C4-2B (cell line): Measurements from ENCODE around the gene LRRC41.

Experiments
- CTCF ChIP-seq: fragments of 450-650 bp; conservative IDR thresholded peaks from 2 replicates; pipeline ENCODE4 v1.5.1; 2017; ENCODE audit warnings: mild to moderate bottlenecking
- ZFX ChIP-seq: fragments of 450-650 bp; IDR thresholded peaks from 2 replicates; pipeline ENCODE4 v1.6.1; 2017

- no peak for TF ChIP-seq ZFX
- TF ChIP-seq CTCF: no peak
Observed at GRCh38 chr1:46310321-46310720, 6.9 kb upstream of the LRRC41 start.
